H1 (cell line): ENCODE results near the gene PPP1R9A. TPM values are rescaled to one million over a fixed set of nuclear protein-coding genes. Genes with fewer than 3 reads are reported as not detected.

Experiments used
- CTCF ChIA-PET: fragments of 300-600 bp; sonication (Branson Sonifier 250); formaldehyde crosslinking; loops from one replicate; lab custom pipeline; 2021; ENCODE audit not compliant: partially characterized antibody; lab: Charles Lee
- POLR2A ChIA-PET: fragments of 300-600 bp; sonication (Branson Sonifier 250); formaldehyde crosslinking; loops from one replicate; lab custom pipeline; 2021; ENCODE audit warnings: inconsistent platforms; ENCODE audit not compliant: partially characterized antibody; lab: Charles Lee
- DNase-seq, 2 experiments: peaks; one replicate each; pipeline versions ENCODE4 v3.0.0 to v3.0.0-alpha.2; 2010 to 2022; ENCODE audit warnings: low spot score in 2 of 2, low read depth in 1 of 2, mixed read lengths in 1 of 2
- FAIRE-seq: peaks from 2 replicates; lab custom pipeline; 2011; peaks lifted over from hg19 to GRCh38; lab: Jason Lieb, UNC
- H2AFZ ChIP-seq: 2 replicates; pipeline ENCODE4 v1.8.1; 2012; ENCODE audit warnings: low read length, inconsistent platforms
- H2AK5ac ChIP-seq: 2 replicates; pipeline ENCODE4 v1.6.1; 2013; ENCODE audit warnings: low read depth, low read length
- H2BK120ac ChIP-seq: replicated peaks from 2 replicates; pipeline ENCODE3; 2013; ENCODE audit warnings: low read depth, low read length, inconsistent platforms
- H2BK12ac ChIP-seq: 2 replicates; pipeline ENCODE4 v1.6.1; 2013; ENCODE audit warnings: low read depth, low read length
- H2BK15ac ChIP-seq: 2 replicates; pipeline ENCODE4 v1.6.1; 2013; ENCODE audit warnings: low read length
- H2BK20ac ChIP-seq: 2 replicates; pipeline ENCODE4 v1.6.1; 2013; ENCODE audit warnings: low read length
- H2BK5ac ChIP-seq: 2 replicates; pipeline ENCODE4 v1.6.1; 2013; ENCODE audit warnings: low read depth, low read length
- H3K14ac ChIP-seq: 2 replicates; pipeline ENCODE4 v1.6.1; 2013; ENCODE audit warnings: inconsistent platforms; ENCODE audit not compliant: insufficient read length
- H3K18ac ChIP-seq: 2 replicates; pipeline ENCODE4 v1.6.1; 2013; ENCODE audit warnings: low read length; ENCODE audit errors: extremely low read depth
- H3K23ac ChIP-seq: 2 replicates; pipeline ENCODE4 v1.6.1; 2013; ENCODE audit warnings: inconsistent platforms; ENCODE audit not compliant: insufficient read length
- H3K23me2 ChIP-seq: 2 replicates; pipeline ENCODE4 v1.6.1; 2013; ENCODE audit warnings: low read depth, low read length
- H3K27ac ChIP-seq: 2 replicates; pipeline ENCODE4 v1.6.1; 2011; ENCODE audit warnings: low read depth, low read length, inconsistent platforms
- H3K27me3 ChIP-seq, 4 experiments: replicated peaks in 1 of 4; 1 replicate in 1 of 4; 2 replicates in 3 of 4; pipeline versions ENCODE4 v1.6.1 to v1.8.1; 2011 to 2013; ENCODE audit warnings: low read length in 3 of 4, mild to moderate bottlenecking in 3 of 4, inconsistent platforms in 2 of 4, mixed read lengths in 2 of 4, moderate library complexity in 1 of 4; ENCODE audit not compliant: control insufficient read depth in 3 of 4, insufficient read depth in 3 of 4; ENCODE audit errors: extremely low read depth in 1 of 4
- H3K36me3 ChIP-seq, 4 experiments: 2 replicates each; pipeline versions ENCODE4 v1.6.1 to v1.8.1; 2011 to 2013; ENCODE audit warnings: mild to moderate bottlenecking in 4 of 4, low read length in 3 of 4, moderate library complexity in 2 of 4, control low read depth in 1 of 4, inconsistent platforms in 1 of 4; ENCODE audit not compliant: insufficient read depth in 4 of 4, control insufficient read depth in 2 of 4
- H3K4ac ChIP-seq: replicated peaks from 2 replicates; pipeline ENCODE3; 2013; ENCODE audit warnings: low read length, low read depth, mixed read lengths, inconsistent platforms; ENCODE audit not compliant: insufficient read length
- H3K4me1 ChIP-seq, 4 experiments: replicated peaks in 1 of 4; 1 replicate in 1 of 4; 2 replicates in 3 of 4; pipeline versions ENCODE4 v1.6.1 to v1.8.1; 2011 to 2013; ENCODE audit warnings: low read length in 3 of 4, inconsistent platforms in 2 of 4, mixed read lengths in 1 of 4; ENCODE audit not compliant: insufficient read depth in 4 of 4, control insufficient read depth in 3 of 4
- H3K4me2 ChIP-seq, 2 experiments: 2 replicates each; pipeline versions ENCODE4 v1.6.1 to v1.8.1; 2011 to 2013; ENCODE audit warnings: low read depth in 2 of 2, low read length in 2 of 2, control low read depth in 1 of 2, inconsistent platforms in 1 of 2, mild to moderate bottlenecking in 1 of 2; ENCODE audit not compliant: insufficient read depth in 1 of 2
- H3K4me3 ChIP-seq, 4 experiments: fragments of 200-600, 300-600 bp in 1 of 4; sonication (generic), shearing (Covaris generic), sonication (Bioruptor Twin) in 1 of 4; 2 replicates each; pipeline versions ENCODE4 v1.5.1 to v1.8.1; 2011 to 2016; ENCODE audit warnings: low read length in 4 of 4, low read depth in 3 of 4, control low read depth in 2 of 4, inconsistent platforms in 2 of 4, mild to moderate bottlenecking in 2 of 4, mixed read lengths in 1 of 4, moderate library complexity in 1 of 4; ENCODE audit not compliant: insufficient read depth in 2 of 4; ENCODE audit errors: extremely low read depth in 1 of 4
- H3K56ac ChIP-seq: replicated peaks from 2 replicates; pipeline ENCODE3; 2013; ENCODE audit warnings: low read depth, mild to moderate bottlenecking, mixed read lengths, low read length, inconsistent platforms; ENCODE audit not compliant: insufficient read length
- H3K79me1 ChIP-seq: 2 replicates; pipeline ENCODE4 v1.6.1; 2013; ENCODE audit warnings: low read depth, low read length, control low read depth
- H3K79me2 ChIP-seq, 2 experiments: 2 replicates each; pipeline versions ENCODE4 v1.6.1 to v1.8.1; 2012 to 2013; ENCODE audit warnings: low read length in 2 of 2, mild to moderate bottlenecking in 2 of 2, inconsistent platforms in 1 of 2; ENCODE audit not compliant: insufficient read depth in 2 of 2, control insufficient read depth in 1 of 2
- H3K9ac ChIP-seq, 4 experiments: replicated peaks in 1 of 4; 1 replicate in 1 of 4; 2 replicates in 3 of 4; pipeline versions ENCODE4 v1.6.1 to v1.8.1; 2011 to 2013; ENCODE audit warnings: low read depth in 3 of 4, low read length in 3 of 4, control low read depth in 2 of 4, mild to moderate bottlenecking in 2 of 4, moderate library complexity in 2 of 4, inconsistent platforms in 1 of 4; ENCODE audit errors: extremely low read depth in 1 of 4
- H3K9me3 ChIP-seq, 2 experiments: 2 replicates each; pipeline versions ENCODE4 v1.6.1 to v1.8.1; 2012 to 2013; ENCODE audit warnings: mild to moderate bottlenecking in 2 of 2, moderate library complexity in 2 of 2, control low read depth in 1 of 2, inconsistent platforms in 1 of 2, low read depth in 1 of 2, low read length in 1 of 2, mixed read lengths in 1 of 2; ENCODE audit not compliant: insufficient read depth in 2 of 2
- H4K20me1 ChIP-seq, 2 experiments: replicated peaks in 1 of 2; 2 replicates each; pipeline versions ENCODE3 to v1.8.1; 2011 to 2013; ENCODE audit warnings: inconsistent platforms in 2 of 2, low read length in 2 of 2, mild to moderate bottlenecking in 1 of 2; ENCODE audit not compliant: insufficient read depth in 2 of 2, control insufficient read depth in 1 of 2
- H4K5ac ChIP-seq: 2 replicates; pipeline ENCODE4 v1.6.1; 2013; ENCODE audit warnings: low read length, low read depth, mixed read lengths, inconsistent platforms; ENCODE audit not compliant: insufficient read length
- H4K8ac ChIP-seq: 2 replicates; pipeline ENCODE4 v1.8.0; 2013; ENCODE audit warnings: mild to moderate bottlenecking, moderate library complexity, low read length, inconsistent platforms; ENCODE audit not compliant: insufficient read depth; ENCODE audit errors: extremely low read depth
- H4K91ac ChIP-seq: replicated peaks from 2 replicates; pipeline ENCODE3; 2013; ENCODE audit warnings: low read length, mixed read lengths, inconsistent platforms; ENCODE audit not compliant: insufficient read length
- ASH2L ChIP-seq: fragments of 200-600, 300-600 bp; sonication (generic); IDR thresholded peaks from one replicate; pipeline ENCODE4 v1.7.1; 2017; ENCODE audit warnings: low read length
- BACH1 ChIP-seq: IDR thresholded peaks from 2 replicates; pipeline ENCODE4 v1.6.1; 2012; ENCODE audit warnings: low read length, improper control_type of control experiment
- CEBPB ChIP-seq: IDR thresholded peaks from 2 replicates; pipeline ENCODE4 v1.6.1; 2012; ENCODE audit warnings: low read depth, low read length
- FOSL1 ChIP-seq: IDR thresholded peaks from 2 replicates; pipeline ENCODE4 v1.6.1; 2011; ENCODE audit warnings: mild to moderate bottlenecking, low read depth, low read length, moderate library complexity; ENCODE audit not compliant: insufficient read depth
- HDAC2 ChIP-seq, 2 experiments: fragments of 300-600 bp in 1 of 2; sonication (generic) in 1 of 2; IDR thresholded peaks; 2 replicates each; pipeline ENCODE4 v1.6.1; 2011 to 2012; ENCODE audit warnings: low read depth in 2 of 2, low read length in 2 of 2, mild to moderate bottlenecking in 2 of 2, moderate library complexity in 2 of 2, borderline replicate concordance in 1 of 2, inconsistent platforms in 1 of 2
- NANOG ChIP-seq: IDR thresholded peaks from 2 replicates; pipeline ENCODE4 v1.6.1; 2011; ENCODE audit warnings: low read length, low read depth, mild to moderate bottlenecking, inconsistent platforms; ENCODE audit not compliant: insufficient read depth, poor library complexity, severe bottlenecking
- WGBS, 2 experiments: shearing (Covaris generic) in 1 of 2; methylation state at CpG; one replicate each; pipeline versions ENCODE4 v1.1.6 to v1.1.7; 2013 to 2015; ENCODE audit warnings: low lambda C conversion rate in 2 of 2, mixed read lengths in 2 of 2, inconsistent platforms in 1 of 2, low coverage in 1 of 2, missing lambda C conversion rate in 1 of 2; ENCODE audit not compliant: insufficient replicate concordance in 2 of 2, insufficient coverage in 1 of 2, insufficient read length in 1 of 2; ENCODE audit errors: extremely low coverage in 1 of 2, missing lambda C conversion rate in 1 of 2; 5-methylcytosine and 5-hydroxymethylcytosine counted together
- polyA plus RNA-seq, 7 experiments: library from polyadenylated mRNA; depleted of rRNA in 3 of 7; stranded (reverse) in 5 of 7; unstranded in 2 of 7; fragments of >200 nt in 5 of 7; fragments of 200-250 nt in 2 of 7; gene quantifications; 1 replicate in 5 of 7; 2 replicates in 1 of 7; 4 replicates in 1 of 7; pipeline versions ENCODE4 v1.2.1 to v1.2.3, GENCODE V29; 2011 to 2013; ENCODE audit warnings: missing spikeins in 2 of 7, mixed read lengths in 2 of 7
- total RNA-seq: library from RNA; stranded (reverse); fragmentation: NEBNext Ultra II Directional; extraction: Animal tissue kit (Norgen Biotek cat#: 25700); gene quantifications from 2 replicates; pipeline ENCODE4 v1.2.1, GENCODE V29; 2021

Gene PPP1R9A
- total and polyA plus RNA-seq, 2 of the 8 experiments (the other 6 are each of a cell fraction or from before 2014, with no cell fraction given) = 3.0 to 20.3 TPM

GRCh38 chr7:94897541-94897940 is 9.9 kb upstream of the PPP1R9A start:
- Histone ChIP-seq H3K56ac (no peak overlapping the region), H3K23me2 (no peaks in the 10 kb centered on the region), H2AK5ac (no peak overlapping the region), H3K14ac (no peak overlapping the region), H3K18ac (no peak overlapping the region), H2BK12ac (no peak overlapping the region), H3K79me2 (no peaks in the 10 kb centered on the region), H3K4me1 (no peaks in the 10 kb centered on the region), H3K9ac (no peak overlapping the region), H2BK20ac (no peak overlapping the region), H2BK120ac (no peak overlapping the region), H2AFZ (no peak overlapping the region), H3K9me3 (no peaks in the 10 kb centered on the region), H3K79me1 (no peaks in the 10 kb centered on the region), H3K27me3 (no peaks in the 10 kb centered on the region), H4K20me1 (no peaks in the 10 kb centered on the region), H3K27ac (no peak overlapping the region), H4K91ac (no peak overlapping the region), H4K8ac (no peak overlapping the region), H3K23ac (no peak overlapping the region), H4K5ac (no peak overlapping the region), H3K36me3 (no peaks in the 10 kb centered on the region), H3K4ac (no peak overlapping the region), H2BK5ac (no peak overlapping the region), H2BK15ac (no peak overlapping the region), H3K4me2 (no peak overlapping the region), H3K4me3 (no peak overlapping the region)
- WGBS, 2 experiments = 100% methylated on average over 1 of the region's 1 CpG; no CpG with 5 or more reads in 1 of the 2 experiments
- FAIRE-seq (no peak), DNase-seq (no peak)
- TF ChIP-seq BACH1 (no peak), FOSL1 (no peak), CEBPB (no peak), HDAC2 (IDR thresholded peaks at IDR 0.05; ENCODE audit: borderline replicate concordance in 1 of 2, low read depth in 2 of 2, low read length in 2 of 2) (no peak), ASH2L (no peak), NANOG (no peak)
- POLR2A ChIA-PET = no interaction called here
- CTCF ChIA-PET = no interaction called here
